ENCODE measurements around the gene DNLZ.
"Not testable (repeated sequence)": the region's sequence is repeated elsewhere in the genome, so short reads cannot be mapped to it uniquely, and the experiment has no call there.

Gene DNLZ

GRCh38 chr9:136328622-136329041 is 34.9 kb downstream of the DNLZ start:
- ATAC-seq, result no peak
- H3K4me1 Mint-ChIP-seq, result peaks cover 12% of the 10 kb centered on the region
- H3K4me3 Mint-ChIP-seq, result peak overlapping the region; percentile 18 to 23

DNA sequence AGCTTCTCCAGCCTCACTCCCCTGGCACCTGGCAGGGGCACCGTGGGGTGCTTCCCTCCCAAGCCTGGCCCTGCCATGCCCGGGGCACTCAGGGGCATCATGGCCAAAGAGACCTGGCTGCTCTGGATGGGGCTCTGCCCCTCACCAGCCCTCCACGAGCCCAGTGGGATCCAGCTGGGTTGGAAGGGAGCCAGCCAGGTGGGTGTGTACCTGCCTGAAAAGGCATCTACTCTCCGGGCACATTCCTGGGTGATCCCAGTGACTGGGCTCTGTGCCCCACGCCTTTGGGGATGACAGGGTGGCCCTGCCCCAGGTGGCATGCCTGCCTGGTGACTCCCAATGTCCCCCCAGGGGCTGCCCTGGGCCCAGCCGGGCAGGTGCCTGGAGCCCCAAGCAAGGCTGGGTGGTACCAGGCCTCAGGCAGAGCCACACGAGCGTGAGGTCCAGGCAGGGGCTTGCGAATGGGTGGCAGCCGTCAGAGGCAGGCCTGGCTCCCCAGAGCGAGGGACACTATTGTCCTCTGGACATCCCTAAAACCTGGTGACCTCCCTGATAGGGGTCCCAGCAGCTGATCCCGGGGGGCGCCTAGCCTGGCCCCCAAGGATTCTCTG is 35.4 kb downstream of the DNLZ start:
- H3K4me1 Mint-ChIP-seq, result peaks cover 13% of the 10 kb centered on the region
- DNase-seq (no peak), ATAC-seq (peak; percentile 18)
- H3K9me3 Mint-ChIP-seq, result no peaks in the 10 kb centered on the region
- no peaks in the 10 kb centered on the region for H3K27me3 Mint-ChIP-seq
- H3K4me3 Mint-ChIP-seq, result peak overlapping the region; percentile 18 to 23
- H3K27ac Mint-ChIP-seq, result no peak overlapping the region

More at GRCh38 chr9:136328622-136329041, 34.9 kb downstream of the DNLZ start:
- DNase-seq, result no peak
- Mint-ChIP-seq H3K27ac (peak overlapping the region in 1 of 2 donors; percentile 41), H3K9me3 (no peaks in the 10 kb centered on the region), H3K27me3 (no peaks in the 10 kb centered on the region)

DNA sequence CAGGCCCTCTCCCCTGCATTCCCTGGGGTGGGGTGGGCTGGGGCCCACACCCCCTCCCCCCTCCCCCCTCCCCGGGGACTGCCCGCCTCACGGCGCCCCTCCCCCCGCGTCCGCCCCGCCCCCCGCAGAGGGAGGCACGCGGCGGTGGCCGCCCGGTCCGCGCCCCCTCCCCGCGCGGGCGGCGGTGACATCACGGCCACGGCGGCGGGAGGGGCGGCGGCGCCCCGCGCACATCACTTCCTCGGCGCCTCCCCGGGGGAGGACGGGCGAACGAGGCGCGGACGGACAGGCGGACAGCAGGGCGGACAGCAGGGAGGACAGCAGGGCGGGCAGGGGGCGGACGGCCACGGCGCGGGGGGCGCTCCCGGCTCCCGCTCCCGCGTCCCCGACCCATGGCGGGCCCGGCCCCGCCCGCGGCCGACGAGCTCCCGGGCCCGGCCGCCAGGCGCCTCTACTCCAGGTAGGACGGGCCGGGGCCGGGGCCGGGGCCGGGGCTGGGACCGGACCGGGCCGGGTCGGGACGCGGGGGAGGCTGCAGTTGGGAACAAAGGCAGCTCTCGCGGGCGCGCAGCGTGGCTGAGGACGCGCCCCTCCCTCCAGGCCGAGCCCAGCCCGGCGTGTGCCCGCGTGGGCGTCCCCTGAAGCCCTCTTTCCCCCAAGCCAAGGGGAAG is 36.1 kb downstream of the DNLZ start, which contains the start of gene GPSM1:
TSS of gene GPSM1 (plus strand) at position 236 of the 671 bp plus-strand sequence. CDS start at position 393, 157 bp downstream.
- Mint-ChIP-seq H3K4me3 (peak within 1 kb of the TSS; percentile 68 to 76), H3K4me1 (peaks cover 17% of the 10 kb centered on the region), H3K9me3 (no peaks in the 10 kb centered on the region), H3K27ac (peak within 1 kb of the TSS; percentile 65 to 67), H3K27me3 (no peaks in the 10 kb centered on the region)
- ATAC-seq, result peak; percentile 54
- no peak for DNase-seq

- Mint-ChIP-seq H3K4me1 (peaks cover 17% of the 10 kb centered on the region), H3K27ac (peak overlapping the region; percentile 65 to 67), H3K27me3 (no peaks in the 10 kb centered on the region), H3K4me3 (peak overlapping the region; percentile 68 to 76), H3K9me3 (no peaks in the 10 kb centered on the region)
- DNase-seq (no peak), ATAC-seq (peak; percentile 29)
Measured at GRCh38 chr9:136326761-136327303, 36.7 kb downstream of the DNLZ start.

DNA sequence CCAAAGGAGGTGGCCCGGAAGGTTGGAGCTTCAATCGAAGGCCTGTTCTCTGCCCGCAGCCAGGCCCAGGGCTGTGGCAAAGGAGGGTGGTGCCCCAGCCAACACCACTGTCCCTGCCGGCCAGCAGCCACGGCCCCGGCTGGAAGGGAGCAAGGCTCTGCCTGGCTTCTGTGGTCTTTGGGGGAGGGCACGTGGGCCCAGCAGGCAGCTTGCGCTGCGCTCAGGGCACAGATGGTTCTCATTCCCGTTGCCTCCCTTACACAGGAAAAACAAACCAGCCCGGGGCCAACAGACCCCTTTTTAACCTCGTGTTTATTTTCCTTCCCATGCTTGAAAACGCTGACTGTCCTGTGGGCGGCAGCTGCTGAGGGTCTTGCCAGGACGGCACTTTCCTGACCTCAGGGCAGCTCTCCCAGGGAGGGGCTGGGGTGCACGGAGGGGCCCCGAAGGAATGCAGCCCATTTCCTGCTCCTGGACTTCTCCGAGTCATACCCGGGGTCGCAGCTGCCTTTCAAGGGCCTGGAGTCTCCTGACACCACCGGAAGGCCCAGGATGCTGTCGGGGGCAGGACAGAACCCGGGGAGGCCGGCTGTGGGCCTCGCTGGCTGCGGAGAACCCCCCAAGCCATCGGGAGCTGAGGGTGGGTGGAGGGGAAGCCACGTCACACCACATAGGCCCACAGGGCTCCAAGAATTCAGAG is 37.3 kb downstream of the DNLZ start:
- ATAC-seq (no peak), DNase-seq (no peak)
- peaks cover 17% of the 10 kb centered on the region for H3K4me1 Mint-ChIP-seq
- peak overlapping the region in 1 of 2 donors; percentile 67 for H3K27ac Mint-ChIP-seq
- H3K9me3 Mint-ChIP-seq, result no peaks in the 10 kb centered on the region
- no peaks in the 10 kb centered on the region for H3K27me3 Mint-ChIP-seq
- peak overlapping the region; percentile 68 to 76 for H3K4me3 Mint-ChIP-seq

GRCh38 chr9:136325358-136325757 is 38.2 kb downstream of the DNLZ start:
- H3K4me1 Mint-ChIP-seq, result peaks cover 17% of the 10 kb centered on the region
- no peaks in the 10 kb centered on the region for H3K27me3 Mint-ChIP-seq
- H3K27ac Mint-ChIP-seq, result no peak overlapping the region
- ATAC-seq, result no peak
- no peak overlapping the region for H3K4me3 Mint-ChIP-seq
- no peaks in the 10 kb centered on the region for H3K9me3 Mint-ChIP-seq
- no peak for DNase-seq

GRCh38 chr9:136324501-136325300 is 38.8 kb downstream of the DNLZ start:
- Mint-ChIP-seq H3K9me3 (no peaks in the 10 kb centered on the region), H3K4me1 (peaks cover 17% of the 10 kb centered on the region), H3K4me3 (no peak overlapping the region), H3K27me3 (no peaks in the 10 kb centered on the region), H3K27ac (no peak overlapping the region)
- DNase-seq (no peak), ATAC-seq (no peak)

GRCh38 chr9:136323371-136323789 is 40.2 kb downstream of the DNLZ start:
- no peak for ATAC-seq
- no peaks in the 10 kb centered on the region for H3K27me3 Mint-ChIP-seq
- H3K9me3 Mint-ChIP-seq, result no peaks in the 10 kb centered on the region
- peaks cover 6% of the 10 kb centered on the region for H3K4me1 Mint-ChIP-seq
- H3K4me3 Mint-ChIP-seq, result no peak overlapping the region
- no peak for DNase-seq
- H3K27ac Mint-ChIP-seq, result no peak overlapping the region

DNA sequence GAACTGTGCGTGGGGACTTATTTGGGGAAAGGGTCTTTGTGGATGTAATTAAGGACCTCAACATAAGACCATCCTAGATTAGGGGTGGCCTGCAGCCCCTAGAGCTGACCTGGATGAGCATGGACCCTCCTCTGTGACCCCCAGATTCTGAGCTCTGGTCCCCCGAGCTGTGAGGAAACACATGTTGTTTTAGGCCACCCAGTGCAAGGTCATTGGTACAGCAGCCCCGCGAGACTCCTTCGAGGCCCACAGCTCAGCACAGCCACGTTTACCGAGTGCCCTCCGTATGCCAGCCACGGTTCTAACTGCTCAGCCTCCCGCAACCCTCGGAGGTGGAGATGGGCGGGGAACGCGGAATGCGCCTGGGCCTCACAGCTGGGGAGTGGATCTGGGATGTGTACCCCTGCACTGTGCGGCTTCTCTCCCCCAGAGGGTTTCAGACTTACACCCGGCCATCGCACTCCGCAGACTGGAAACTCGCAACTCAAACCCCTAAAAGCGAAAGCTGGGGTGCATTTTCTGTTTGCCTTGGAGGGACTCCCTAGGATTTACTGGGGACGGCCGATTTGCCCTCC is 40.7 kb downstream of the DNLZ start:
- H3K4me3 Mint-ChIP-seq, result peak overlapping the region in 1 of 2 donors; percentile 19
- DNase-seq (no peak), ATAC-seq (no peak)
- H3K27ac Mint-ChIP-seq, result no peak overlapping the region
- H3K27me3 Mint-ChIP-seq, result no peaks in the 10 kb centered on the region
- peaks cover 5% of the 10 kb centered on the region for H3K4me1 Mint-ChIP-seq
- no peaks in the 10 kb centered on the region for H3K9me3 Mint-ChIP-seq

- H3K9me3 Mint-ChIP-seq, result peaks cover 1 to 2% of the 10 kb centered on the region in 2 donors
- ATAC-seq, result no peak
- no peak overlapping the region for H3K4me3 Mint-ChIP-seq
- no peaks in the 10 kb centered on the region for H3K27me3 Mint-ChIP-seq
- DNase-seq, result no peak
- H3K27ac Mint-ChIP-seq, result no peak overlapping the region
- peaks cover 6% of the 10 kb centered on the region for H3K4me1 Mint-ChIP-seq
Measured at GRCh38 chr9:136321561-136321960, 42.0 kb downstream of the DNLZ start.

DNA sequence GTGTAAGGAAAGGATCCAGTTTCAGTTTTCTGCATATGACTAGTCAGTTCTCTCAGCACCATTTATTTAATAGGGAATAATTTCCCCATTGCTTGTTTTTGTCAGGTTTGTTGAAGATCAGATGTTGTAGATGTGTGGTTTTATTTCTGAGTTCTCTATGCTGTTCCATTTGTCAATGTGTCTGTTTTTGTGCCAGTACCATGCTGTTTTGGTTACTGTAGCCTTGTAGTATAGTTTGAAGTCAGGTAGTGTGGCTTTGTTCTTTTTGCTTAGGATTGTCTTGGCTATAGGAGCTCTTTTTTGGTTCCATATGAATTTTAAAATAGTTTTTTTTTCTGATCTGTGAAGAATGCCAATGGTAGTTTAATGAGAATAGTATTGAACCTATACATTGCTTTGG is 42.6 kb downstream of the DNLZ start:
- not testable (repeated sequence) for H3K27ac Mint-ChIP-seq, H3K4me3 Mint-ChIP-seq, H3K9me3 Mint-ChIP-seq, H3K27me3 Mint-ChIP-seq, ATAC-seq, DNase-seq
- peaks cover 12% of the 10 kb centered on the region for H3K4me1 Mint-ChIP-seq

- H3K27ac Mint-ChIP-seq, ATAC-seq, H3K27me3 Mint-ChIP-seq, DNase-seq, H3K4me3 Mint-ChIP-seq: not testable (repeated sequence)
- Mint-ChIP-seq H3K9me3 (peaks cover 15 to 18% of the 10 kb centered on the region in 2 donors), H3K4me1 (peaks cover 15% of the 10 kb centered on the region)
Measured at GRCh38 chr9:136319955-136320354, 43.6 kb downstream of the DNLZ start.

DNA sequence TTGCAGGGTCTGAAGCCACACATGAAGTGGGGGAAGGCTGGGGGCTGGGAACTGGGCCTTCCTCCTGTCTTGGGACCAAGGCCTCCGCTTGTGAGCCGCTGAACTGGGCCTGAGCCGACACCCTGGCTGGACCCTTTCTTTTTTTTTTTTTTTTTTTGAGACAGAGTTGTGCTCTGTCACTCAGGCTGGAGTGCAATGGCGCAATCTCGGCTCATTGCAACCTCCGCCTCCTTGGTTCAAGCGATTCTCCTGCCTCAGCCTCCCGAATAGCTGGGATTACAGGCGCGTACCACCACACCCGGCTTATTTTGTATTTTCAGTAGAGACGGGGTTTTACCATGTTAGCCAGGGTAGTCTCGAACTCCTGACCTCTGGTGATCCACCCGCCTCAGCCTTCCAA is 44.3 kb downstream of the DNLZ start:
- H3K4me3 Mint-ChIP-seq, ATAC-seq: not testable (repeated sequence)
- peaks cover 15% of the 10 kb centered on the region for H3K4me1 Mint-ChIP-seq

DNA sequence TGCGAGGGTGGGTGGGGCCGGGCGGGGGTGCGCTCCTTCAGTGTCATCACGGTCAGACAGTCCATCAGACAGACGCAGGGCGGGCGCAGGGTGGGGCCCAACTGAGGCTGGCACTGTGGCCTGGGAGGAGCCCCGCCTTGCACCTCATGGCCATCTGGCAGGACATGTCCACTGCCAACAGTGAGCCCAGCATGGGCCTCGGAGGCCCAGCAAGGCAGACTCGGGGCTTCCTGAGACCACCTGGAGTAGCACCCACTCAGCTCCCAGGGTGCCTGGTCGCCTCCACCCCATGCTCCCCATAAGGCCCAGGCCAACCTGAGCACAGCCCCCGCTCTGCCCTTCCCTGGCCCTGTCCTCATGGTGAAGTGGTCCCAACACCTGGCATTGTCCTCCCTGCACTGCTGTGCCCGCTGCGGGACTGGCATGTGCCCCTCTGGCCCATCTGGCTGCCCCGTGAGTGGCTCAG is 44.7 kb downstream of the DNLZ start:
- Mint-ChIP-seq H3K27ac (no peak overlapping the region), H3K9me3 (peaks cover 21 to 25% of the 10 kb centered on the region in 2 donors), H3K27me3 (no peaks in the 10 kb centered on the region), H3K4me3 (no peak overlapping the region), H3K4me1 (peaks cover 15% of the 10 kb centered on the region)
- ATAC-seq (no peak), DNase-seq (no peak)

More for the DNA sequence above, 44.3 kb downstream of the DNLZ start:
- H3K9me3 Mint-ChIP-seq, result peaks cover 21 to 25% of the 10 kb centered on the region in 2 donors
- not testable (repeated sequence) for H3K27me3 Mint-ChIP-seq, H3K27ac Mint-ChIP-seq, DNase-seq
